HCEC 1CT (cell line): ENCODE data around the gene BLCAP.
"Not testable (repeated sequence)": the region's sequence is repeated elsewhere in the genome, so short reads cannot be mapped to it uniquely, and the experiment has no call there.

Experiments
- DNase-seq: peaks from one replicate; pipeline ENCODE4 v3.0.0-alpha.2; 2017

Gene BLCAP

DNA sequence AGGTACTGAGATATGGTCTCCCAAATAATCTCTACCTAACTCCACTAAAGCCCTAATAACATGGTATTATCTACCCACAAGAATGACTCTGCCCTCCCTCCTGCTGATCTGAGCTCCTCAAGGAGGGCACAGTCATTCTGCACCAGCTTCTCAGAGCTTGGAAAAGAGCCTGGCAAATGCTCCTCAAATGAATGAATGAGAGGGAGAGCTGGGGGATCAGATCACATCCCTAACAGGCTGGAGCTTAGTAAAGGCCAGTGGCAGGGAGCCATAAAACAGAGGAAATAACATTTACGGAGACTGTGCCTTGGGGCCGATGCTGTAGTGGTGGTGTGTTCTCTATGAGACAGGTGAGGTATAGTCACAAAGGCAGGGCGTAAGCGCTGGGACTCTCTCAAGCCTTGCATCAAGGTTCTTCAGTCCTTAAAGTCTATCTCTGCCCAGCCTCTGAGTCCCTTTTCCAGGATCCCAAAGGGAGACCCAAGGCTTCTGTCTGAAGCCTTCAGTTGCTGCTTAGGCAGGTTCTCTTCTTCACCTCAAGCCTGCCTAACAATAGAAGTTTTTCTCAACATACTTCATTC is 13.8 kb downstream of the BLCAP start:
- DNase-seq = no peak

DNA sequence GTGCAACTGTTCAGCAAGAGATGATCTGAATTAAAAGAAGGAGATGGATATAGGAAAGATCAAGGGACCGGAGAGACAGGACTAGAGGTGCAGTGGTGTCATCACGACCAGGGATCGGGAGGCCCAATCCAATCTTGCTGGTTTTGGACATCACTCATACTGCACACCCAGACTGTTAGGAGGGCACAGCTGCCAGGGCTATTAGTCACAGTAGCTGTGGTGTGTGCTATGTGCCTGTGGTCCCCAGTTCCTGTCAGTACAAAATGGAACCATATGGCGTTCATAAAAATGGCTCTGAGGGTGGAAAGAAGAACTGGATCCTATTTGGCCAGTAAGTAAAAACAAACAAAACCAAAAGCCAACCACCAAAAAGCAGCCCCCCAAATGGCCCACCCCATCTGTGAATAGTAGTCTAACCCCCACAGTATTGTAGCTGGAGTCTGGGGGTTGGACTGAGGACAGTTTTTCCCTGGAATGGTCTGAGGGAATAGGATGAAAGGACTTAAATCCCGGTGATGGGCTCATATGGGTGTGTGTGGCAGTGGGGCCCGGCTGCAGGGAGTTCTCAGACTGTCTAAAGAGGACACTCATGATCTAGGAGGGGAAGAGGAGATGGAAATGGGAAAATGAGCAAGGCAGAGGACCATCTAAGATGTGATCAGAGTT is 15.9 kb downstream of the BLCAP start:
- DNase-seq = peak; percentile 76

DNA sequence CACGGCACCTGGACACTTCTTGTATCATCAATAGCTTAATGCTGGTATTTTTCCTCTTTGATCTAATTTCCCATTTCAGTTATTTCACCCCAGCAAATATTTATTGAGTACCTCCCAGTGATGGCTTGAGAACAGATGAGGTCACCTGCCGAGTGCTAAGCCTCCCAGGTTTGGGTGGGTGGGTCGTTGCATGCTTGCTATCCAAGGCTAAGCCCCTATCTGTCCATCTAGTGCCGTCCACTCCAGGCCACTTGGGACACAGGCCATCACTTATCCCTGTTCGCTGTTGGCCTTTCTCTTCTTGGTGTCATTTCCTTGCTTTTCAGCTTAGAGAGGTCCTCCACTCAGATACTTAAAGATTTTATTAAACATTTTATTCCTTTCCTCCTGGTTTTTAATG is 17.4 kb downstream of the BLCAP start:
- no peak for DNase-seq

DNA sequence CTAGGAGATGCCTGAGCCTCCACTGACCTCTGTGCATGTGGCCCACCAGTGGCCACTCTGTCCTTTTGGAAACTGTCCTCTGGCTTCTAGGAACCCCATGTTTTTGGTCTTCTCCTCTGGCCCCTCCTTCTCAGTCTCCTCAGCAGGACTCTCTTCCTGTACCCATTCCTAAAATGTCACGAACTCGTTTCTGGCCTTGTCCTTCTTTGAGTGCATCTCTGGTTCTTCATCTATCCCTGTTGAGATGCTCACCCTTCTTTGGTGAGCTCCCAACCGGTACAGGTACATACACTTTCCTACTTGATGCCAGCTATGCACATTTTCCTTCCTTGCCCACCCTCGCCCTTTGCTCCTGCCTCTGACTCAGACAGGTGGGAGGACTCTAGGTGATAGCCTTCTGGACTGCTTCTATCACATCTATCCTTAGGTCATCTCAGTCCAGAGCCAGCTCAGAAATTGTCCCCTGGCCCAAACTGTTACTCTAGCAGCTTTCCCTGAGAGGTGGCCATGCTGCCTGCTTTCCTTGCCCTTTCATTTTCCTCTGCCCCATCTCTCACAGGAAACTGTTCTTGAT is 21.4 kb downstream of the BLCAP start:
- DNase-seq = no peak

- no peak for DNase-seq
Observed at GRCh38 chr20:37505263-37506151, 22.2 kb downstream of the BLCAP start.

- no peak for DNase-seq
Observed at GRCh38 chr20:37504404-37505096, 23.1 kb downstream of the BLCAP start.

DNA sequence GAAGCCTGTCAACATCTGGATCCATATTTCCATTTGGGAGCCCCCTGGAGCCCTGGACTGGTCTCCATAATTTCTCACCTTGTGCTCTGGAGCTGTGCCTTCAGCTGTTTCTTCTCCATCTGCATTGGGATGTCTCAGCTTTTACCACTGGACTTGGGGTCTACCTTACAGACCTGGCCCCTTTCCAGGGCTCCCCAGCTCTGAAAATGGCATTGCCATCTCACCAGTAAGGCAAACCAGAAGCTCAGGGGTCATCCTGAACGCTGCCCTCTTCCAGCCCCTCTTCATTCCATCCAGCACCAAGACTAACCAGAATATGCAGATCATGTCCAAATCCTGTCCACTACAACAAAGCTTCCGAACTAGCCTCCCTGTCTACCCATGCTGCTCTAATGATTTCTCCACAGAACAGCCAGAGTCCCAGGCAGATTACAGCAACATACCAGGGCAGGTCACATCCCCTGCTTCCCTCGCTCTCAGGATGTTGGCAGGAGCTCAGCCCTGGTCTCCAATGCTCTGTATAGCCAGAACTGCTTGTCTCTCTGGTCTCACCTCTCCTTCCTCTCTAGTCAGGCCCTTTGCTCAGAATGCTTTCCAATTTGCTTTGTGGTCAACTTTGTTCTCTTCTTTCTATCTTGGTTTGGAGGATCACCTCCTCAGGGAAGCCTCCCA is 24.3 kb downstream of the BLCAP start:
- DNase-seq = no peak

DNA sequence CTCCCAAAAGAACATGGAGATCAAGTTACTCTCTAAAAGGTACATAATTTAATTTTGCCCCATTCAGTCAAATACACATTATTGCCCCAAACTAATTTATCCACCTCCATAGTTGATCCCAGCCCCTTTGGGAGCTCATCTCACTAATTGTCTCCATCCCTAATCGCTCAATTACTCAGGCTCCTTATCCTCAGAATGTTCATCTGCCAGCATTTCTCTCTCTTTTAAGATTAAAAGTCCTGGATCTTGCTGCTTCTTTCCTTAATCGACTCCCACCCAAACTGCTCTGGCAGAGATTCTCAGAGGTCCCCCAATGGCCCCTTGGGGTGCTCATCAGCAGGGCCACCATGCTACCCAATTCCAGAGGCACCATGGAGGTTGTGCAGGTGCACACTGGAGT is 25.0 kb downstream of the BLCAP start:
- DNase-seq = no peak

DNA sequence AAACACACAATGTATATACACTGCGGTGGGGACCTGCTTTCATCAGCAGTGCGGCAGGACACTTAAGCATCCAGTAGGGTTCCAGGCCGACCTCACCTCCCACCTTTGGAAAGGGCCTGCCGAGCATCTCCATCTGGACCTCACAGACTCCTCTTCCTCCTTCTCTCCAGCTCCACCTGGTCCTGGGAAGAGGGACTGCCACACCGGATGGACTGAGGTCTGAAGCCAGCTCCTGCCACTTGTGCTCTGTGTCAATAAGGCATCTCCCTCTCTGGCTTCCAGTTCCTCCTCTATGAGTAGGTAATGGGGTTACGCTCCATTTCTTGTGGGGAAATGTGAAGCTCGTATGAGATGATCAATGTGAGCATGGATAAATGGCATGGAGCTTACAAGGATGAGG is 25.7 kb downstream of the BLCAP start:
- DNase-seq = no peak

- no peak for DNase-seq
Observed at GRCh38 chr20:37500311-37500710, 27.4 kb downstream of the BLCAP start.

DNA sequence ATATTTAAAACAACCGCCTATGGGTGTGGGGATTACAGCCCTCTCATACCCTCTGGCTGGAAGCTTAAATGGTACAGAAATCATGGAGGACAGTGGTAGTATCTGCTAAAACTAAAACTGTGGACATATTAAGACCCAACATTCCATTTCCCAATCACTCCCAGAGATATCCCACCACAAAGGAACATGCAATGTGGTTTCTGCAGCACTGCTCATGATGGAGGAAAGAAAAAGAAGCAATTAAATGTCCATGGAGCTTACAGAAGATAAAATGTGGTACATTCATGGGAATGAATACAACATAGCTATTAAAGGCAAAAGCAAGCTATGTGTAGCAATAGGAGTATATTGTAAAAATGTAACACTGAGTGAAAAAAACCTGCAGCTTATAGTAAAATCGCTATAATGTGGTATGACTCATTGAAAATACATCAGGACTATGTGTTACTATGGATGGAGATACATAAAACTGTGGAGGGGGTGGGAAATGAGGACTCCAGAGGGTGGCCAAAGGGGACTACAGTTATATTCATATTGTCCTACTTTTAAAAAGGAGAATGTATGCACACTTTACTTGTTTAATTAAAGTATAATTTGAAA is 29.5 kb downstream of the BLCAP start:
- DNase-seq = no peak

DNA sequence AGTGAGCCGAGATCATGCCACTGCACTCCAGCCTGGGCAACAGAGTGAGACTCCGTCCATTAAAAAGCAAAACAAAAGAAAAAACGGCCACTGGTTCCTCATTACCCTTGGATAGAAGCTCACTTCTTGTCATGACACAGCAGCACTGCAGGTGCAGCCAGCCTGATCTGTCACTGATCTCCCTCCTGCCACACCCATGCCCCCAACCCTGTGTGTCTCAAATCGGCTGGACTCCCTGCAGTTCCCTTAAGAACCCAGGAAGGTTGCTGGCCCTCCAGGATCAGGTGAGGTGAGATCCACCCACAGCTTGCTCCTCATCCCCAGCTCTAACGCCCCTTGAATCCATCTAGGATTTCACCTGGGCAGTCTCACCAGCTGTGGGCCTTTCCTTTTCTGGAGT is 32.9 kb downstream of the BLCAP start:
- DNase-seq = no peak

DNA sequence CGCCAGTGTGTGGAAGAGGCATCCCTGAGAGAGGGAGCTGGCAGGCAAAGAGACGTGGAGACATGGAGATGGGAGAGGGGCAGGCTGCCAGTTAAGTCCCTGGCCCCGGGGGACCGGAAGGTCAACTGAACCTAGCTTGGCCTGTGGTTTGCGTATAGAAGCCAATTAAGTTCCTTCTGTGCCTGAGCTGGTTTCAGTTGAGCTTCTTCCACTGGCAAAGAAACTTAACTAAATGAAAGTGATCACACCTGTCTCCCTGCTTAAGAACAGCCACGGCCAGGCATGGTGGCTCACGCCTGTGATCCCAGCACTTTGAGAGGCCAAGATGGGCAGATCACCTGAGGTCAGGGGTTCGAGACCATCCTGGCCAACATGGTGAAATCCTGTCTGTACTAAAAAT is 33.4 kb downstream of the BLCAP start:
- no peak for DNase-seq

DNA sequence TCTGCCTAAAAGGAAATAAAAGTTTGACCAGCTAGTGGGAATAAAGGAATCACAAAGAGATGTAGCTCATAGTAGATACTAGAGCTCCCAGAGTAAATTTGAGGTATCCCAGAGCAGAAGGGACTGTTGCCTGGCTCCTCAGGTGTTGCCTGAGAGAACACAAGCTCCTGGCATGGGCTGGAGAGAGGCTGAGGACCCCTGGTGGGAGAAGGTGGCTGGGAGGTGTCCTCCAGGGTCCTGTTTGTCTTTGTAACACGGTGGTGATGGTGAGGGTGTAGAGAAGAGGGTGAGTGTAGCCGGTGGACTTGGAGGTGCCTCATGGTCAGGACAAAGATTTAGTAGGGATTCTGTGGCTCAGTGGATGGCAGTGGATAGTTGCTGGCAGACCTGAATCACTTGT is 34.7 kb downstream of the BLCAP start:
- DNase-seq = no peak

- DNase-seq = no peak
Observed at GRCh38 chr20:37492096-37492625, 35.5 kb downstream of the BLCAP start.

DNA sequence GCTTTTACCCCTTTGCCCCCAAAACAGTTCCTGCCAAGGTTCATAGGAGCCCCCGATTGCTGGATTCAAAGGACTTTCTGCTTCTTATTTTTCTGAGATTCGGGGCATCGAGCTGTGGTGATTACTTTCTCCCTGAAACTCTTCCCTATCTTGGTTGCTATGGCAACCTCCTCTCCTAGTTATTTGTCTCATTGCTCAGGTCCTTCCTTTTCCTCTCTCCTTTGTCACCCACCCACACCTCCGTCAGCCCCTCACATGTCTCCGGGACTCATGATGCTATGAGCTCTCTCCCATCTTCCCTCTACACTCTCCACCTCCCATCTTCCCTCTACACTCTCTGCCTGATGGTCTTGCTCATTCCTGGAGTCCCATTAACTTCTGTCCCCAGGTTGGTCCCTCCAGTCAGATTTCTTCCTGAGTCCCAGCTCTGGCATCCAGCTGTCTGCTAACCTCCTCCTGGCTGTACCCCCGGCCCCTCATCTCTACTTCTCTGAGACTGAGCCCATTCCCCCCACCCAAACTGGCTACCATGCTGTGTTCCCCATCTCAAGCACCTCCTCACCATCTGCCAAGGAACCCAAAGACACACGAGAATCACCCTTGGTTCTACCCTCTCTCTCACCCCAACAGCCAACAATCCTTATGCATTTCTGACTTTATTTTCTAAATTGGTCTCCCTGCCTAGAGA is 36.9 kb downstream of the BLCAP start:
- no peak for DNase-seq

- not testable (repeated sequence) for DNase-seq
Observed at GRCh38 chr20:37486209-37486608, 41.5 kb downstream of the BLCAP start.

GRCh38 chr20:37484331-37484730 is 43.3 kb downstream of the BLCAP start:
- no peak for DNase-seq

GRCh38 chr20:37481610-37482009 is 46.1 kb downstream of the BLCAP start:
- DNase-seq = no peak

- DNase-seq = no peak
Observed at GRCh38 chr20:37480919-37481318, 46.8 kb downstream of the BLCAP start.
